ENCODE measurements around the gene DYNLT1.

- no peak for TF ChIP-seq CTCF (IDR thresholded peaks at IDR 0.05)
- TF ChIP-seq CBX2 (IDR thresholded peaks at IDR 0.05; ENCODE audit: borderline replicate concordance, low read depth) = no peak
- TF ChIP-seq MAFK (IDR thresholded peaks at IDR 0.05; ENCODE audit: partially characterized antibody) = no peak
- TF ChIP-seq TP53 (CRISPR knock-in tag; IDR thresholded peaks at IDR 0.05) = no peak
- no peak for TF ChIP-seq RNF2 (IDR thresholded peaks at IDR 0.05; ENCODE audit: borderline replicate concordance, low read depth)
- TF ChIP-seq POLR2A (IDR thresholded peaks at IDR 0.05; ENCODE audit: low read length) = no peak
- TF ChIP-seq EP300 (IDR thresholded peaks at IDR 0.05) = no peak
- TF ChIP-seq HMGXB4 (CRISPR knock-in tag; IDR thresholded peaks at IDR 0.05; ENCODE audit: borderline replicate concordance) = no peak
- TF ChIP-seq EHMT2 (IDR thresholded peaks at IDR 0.05; ENCODE audit: low read depth) = no peak
- TF ChIP-seq RAD21 (conservative IDR thresholded peaks at IDR 0.05 in 1 of 2, IDR thresholded peaks at IDR 0.05 in 1 of 2) = no peak
- no peak for TF ChIP-seq EHF (CRISPR knock-in tag; IDR thresholded peaks at IDR 0.05)
Observed at GRCh38 chr6:158633127-158633526, 11.4 kb downstream of the DYNLT1 start.

All from A549 (cell line).